H1 (cell line): ENCODE results near the gene DPH1. TPM values are rescaled to one million over a fixed set of nuclear protein-coding genes. Genes with fewer than 3 reads are reported as not detected.

Experiments used
- HDAC2 ChIP-seq, 2 experiments: fragments of 300-600 bp in 1 of 2; sonication (generic) in 1 of 2; IDR thresholded peaks; 2 replicates each; pipeline ENCODE4 v1.6.1; 2011 to 2012; ENCODE audit warnings: low read depth in 2 of 2, low read length in 2 of 2, mild to moderate bottlenecking in 2 of 2, moderate library complexity in 2 of 2, borderline replicate concordance in 1 of 2, inconsistent platforms in 1 of 2
- JUND ChIP-seq: IDR thresholded peaks from 2 replicates; pipeline ENCODE4 v1.6.1; 2011; ENCODE audit warnings: mild to moderate bottlenecking, improper control_type of control experiment, low read length
- TAF7 ChIP-seq: optimal IDR thresholded peaks from 2 replicates; pipeline ENCODE3; 2011; ENCODE audit warnings: low read depth, mild to moderate bottlenecking, inconsistent platforms, low read length, moderate library complexity, borderline replicate concordance
- polyA plus RNA-seq, 7 experiments: library from polyadenylated mRNA; depleted of rRNA in 3 of 7; stranded (reverse) in 5 of 7; unstranded in 2 of 7; fragments of >200 nt in 5 of 7; fragments of 200-250 nt in 2 of 7; gene quantifications; 1 replicate in 5 of 7; 2 replicates in 1 of 7; 4 replicates in 1 of 7; pipeline versions ENCODE4 v1.2.1 to v1.2.3, GENCODE V29; 2011 to 2013; ENCODE audit warnings: missing spikeins in 2 of 7, mixed read lengths in 2 of 7
- total RNA-seq: library from RNA; stranded (reverse); fragmentation: NEBNext Ultra II Directional; extraction: Animal tissue kit (Norgen Biotek cat#: 25700); gene quantifications from 2 replicates; pipeline ENCODE4 v1.2.1, GENCODE V29; 2021
- TF ChIP-seq, protein P1 (sequence below): fragments of 300-600 bp; sonication (generic); IDR thresholded peaks from 2 replicates; pipeline ENCODE4 v1.7.1; 2012; ENCODE audit warnings: low read length, moderate library complexity, mild to moderate bottlenecking, inconsistent platforms; ENCODE audit not compliant: insufficient replicate concordance

DPH1 gene
- total and polyA plus RNA-seq, 2 of the 8 experiments (the other 6 are each of a cell fraction or from before 2014, with no cell fraction given) = 24.9 to 30.0 TPM

DNA sequence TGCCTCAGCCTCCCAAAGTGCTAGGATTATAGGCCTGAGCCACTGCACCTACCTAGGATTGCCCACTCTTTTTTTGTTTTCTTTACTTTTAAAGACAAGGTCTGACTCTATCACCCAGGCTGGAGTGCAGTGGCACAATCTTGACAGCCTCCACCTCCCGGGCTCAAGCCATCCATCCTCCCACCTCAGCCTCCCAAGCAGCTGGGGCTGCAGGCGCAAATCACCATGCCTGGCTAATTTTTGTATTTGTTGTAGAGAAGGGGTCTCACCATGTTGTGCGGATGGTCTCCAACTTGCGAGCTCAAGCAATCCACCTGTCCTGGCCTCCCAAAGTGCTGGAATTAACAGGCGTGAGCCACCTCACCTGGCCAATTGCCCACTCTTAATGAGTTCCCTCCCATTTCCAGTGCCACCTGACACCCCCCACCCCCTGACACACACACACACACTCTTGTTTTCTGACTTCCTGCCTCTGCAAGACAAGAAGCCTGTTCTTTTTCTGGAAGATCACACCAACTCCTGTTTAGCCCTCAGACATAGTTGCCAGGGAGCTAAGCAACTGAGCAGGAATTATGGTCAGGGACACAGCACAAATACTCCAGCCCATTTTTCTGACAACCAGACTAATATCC, 14.4 kb downstream of the DPH1 start (continued):
- TF ChIP-seq, protein P1, sequence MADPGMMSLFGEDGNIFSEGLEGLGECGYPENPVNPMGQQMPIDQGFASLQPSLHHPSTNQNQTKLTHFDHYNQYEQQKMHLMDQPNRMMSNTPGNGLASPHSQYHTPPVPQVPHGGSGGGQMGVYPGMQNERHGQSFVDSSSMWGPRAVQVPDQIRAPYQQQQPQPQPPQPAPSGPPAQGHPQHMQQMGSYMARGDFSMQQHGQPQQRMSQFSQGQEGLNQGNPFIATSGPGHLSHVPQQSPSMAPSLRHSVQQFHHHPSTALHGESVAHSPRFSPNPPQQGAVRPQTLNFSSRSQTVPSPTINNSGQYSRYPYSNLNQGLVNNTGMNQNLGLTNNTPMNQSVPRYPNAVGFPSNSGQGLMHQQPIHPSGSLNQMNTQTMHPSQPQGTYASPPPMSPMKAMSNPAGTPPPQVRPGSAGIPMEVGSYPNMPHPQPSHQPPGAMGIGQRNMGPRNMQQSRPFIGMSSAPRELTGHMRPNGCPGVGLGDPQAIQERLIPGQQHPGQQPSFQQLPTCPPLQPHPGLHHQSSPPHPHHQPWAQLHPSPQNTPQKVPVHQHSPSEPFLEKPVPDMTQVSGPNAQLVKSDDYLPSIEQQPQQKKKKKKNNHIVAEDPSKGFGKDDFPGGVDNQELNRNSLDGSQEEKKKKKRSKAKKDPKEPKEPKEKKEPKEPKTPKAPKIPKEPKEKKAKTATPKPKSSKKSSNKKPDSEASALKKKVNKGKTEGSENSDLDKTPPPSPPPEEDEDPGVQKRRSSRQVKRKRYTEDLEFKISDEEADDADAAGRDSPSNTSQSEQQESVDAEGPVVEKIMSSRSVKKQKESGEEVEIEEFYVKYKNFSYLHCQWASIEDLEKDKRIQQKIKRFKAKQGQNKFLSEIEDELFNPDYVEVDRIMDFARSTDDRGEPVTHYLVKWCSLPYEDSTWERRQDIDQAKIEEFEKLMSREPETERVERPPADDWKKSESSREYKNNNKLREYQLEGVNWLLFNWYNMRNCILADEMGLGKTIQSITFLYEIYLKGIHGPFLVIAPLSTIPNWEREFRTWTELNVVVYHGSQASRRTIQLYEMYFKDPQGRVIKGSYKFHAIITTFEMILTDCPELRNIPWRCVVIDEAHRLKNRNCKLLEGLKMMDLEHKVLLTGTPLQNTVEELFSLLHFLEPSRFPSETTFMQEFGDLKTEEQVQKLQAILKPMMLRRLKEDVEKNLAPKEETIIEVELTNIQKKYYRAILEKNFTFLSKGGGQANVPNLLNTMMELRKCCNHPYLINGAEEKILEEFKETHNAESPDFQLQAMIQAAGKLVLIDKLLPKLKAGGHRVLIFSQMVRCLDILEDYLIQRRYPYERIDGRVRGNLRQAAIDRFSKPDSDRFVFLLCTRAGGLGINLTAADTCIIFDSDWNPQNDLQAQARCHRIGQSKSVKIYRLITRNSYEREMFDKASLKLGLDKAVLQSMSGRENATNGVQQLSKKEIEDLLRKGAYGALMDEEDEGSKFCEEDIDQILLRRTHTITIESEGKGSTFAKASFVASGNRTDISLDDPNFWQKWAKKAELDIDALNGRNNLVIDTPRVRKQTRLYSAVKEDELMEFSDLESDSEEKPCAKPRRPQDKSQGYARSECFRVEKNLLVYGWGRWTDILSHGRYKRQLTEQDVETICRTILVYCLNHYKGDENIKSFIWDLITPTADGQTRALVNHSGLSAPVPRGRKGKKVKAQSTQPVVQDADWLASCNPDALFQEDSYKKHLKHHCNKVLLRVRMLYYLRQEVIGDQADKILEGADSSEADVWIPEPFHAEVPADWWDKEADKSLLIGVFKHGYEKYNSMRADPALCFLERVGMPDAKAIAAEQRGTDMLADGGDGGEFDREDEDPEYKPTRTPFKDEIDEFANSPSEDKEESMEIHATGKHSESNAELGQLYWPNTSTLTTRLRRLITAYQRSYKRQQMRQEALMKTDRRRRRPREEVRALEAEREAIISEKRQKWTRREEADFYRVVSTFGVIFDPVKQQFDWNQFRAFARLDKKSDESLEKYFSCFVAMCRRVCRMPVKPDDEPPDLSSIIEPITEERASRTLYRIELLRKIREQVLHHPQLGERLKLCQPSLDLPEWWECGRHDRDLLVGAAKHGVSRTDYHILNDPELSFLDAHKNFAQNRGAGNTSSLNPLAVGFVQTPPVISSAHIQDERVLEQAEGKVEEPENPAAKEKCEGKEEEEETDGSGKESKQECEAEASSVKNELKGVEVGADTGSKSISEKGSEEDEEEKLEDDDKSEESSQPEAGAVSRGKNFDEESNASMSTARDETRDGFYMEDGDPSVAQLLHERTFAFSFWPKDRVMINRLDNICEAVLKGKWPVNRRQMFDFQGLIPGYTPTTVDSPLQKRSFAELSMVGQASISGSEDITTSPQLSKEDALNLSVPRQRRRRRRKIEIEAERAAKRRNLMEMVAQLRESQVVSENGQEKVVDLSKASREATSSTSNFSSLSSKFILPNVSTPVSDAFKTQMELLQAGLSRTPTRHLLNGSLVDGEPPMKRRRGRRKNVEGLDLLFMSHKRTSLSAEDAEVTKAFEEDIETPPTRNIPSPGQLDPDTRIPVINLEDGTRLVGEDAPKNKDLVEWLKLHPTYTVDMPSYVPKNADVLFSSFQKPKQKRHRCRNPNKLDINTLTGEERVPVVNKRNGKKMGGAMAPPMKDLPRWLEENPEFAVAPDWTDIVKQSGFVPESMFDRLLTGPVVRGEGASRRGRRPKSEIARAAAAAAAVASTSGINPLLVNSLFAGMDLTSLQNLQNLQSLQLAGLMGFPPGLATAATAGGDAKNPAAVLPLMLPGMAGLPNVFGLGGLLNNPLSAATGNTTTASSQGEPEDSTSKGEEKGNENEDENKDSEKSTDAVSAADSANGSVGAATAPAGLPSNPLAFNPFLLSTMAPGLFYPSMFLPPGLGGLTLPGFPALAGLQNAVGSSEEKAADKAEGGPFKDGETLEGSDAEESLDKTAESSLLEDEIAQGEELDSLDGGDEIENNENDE = no peak
- no peak for TF ChIP-seq JUND
- TF ChIP-seq HDAC2 (IDR thresholded peaks at IDR 0.05; ENCODE audit: borderline replicate concordance in 1 of 2, low read depth in 2 of 2, low read length in 2 of 2) = no peak
- TF ChIP-seq TAF7 = no peak
